IMR-90 (cell line): ENCODE results near the gene CD40LG. TPM values are rescaled to one million over a fixed set of nuclear protein-coding genes. Genes with fewer than 3 reads are reported as not detected.

ENCODE experiments used
- ATAC-seq: fragments of 200-7000 bp; cut with Tn5 transposase; 2 replicates; pipeline ENCODE4 v1.9.1; 2020; ENCODE audit warnings: low read depth, mild to moderate bottlenecking, moderate library complexity
- BruUV-seq: library from RNA; stranded (reverse); fragments of 400-500 nt; replicated peaks from 2 replicates; lab custom pipeline; 2021; lab: Mats Ljungman, UMichigan
- CTCF ChIA-PET: fragments of 300-600 bp; formaldehyde crosslinking; extraction: SDS; loops from one replicate; lab custom pipeline; 2021; ENCODE audit warnings: antibody characterized with exemption; lab: Yijun Ruan, JAX
- POLR2A ChIA-PET: fragments of 300-600 bp; sonication (Branson Sonifier 250); formaldehyde crosslinking; loops from one replicate; lab custom pipeline; 2022; ENCODE audit warnings: antibody characterized with exemption; ENCODE audit not compliant: unreplicated experiment; lab: Charles Lee
- DNase-seq: peaks from one replicate; pipeline ENCODE4 v3.0.0; 2013
- H2AFZ ChIP-seq: replicated peaks from 2 replicates; pipeline ENCODE3; 2013; ENCODE audit warnings: low read length, mild to moderate bottlenecking; ENCODE audit not compliant: poor library complexity
- H2AK5ac ChIP-seq: 2 replicates; pipeline ENCODE4 v1.6.1; 2013; ENCODE audit warnings: low read depth, low read length, inconsistent platforms
- H2AK9ac ChIP-seq: replicated peaks from 2 replicates; pipeline ENCODE3; 2013; ENCODE audit warnings: mild to moderate bottlenecking, low read depth, low read length, moderate library complexity; ENCODE audit not compliant: poor library complexity
- H2BK120ac ChIP-seq: 2 replicates; pipeline ENCODE4 v1.6.1; 2013; ENCODE audit warnings: low read depth, low read length, inconsistent platforms
- H2BK15ac ChIP-seq: 3 replicates; pipeline ENCODE4 v1.6.1; 2013; ENCODE audit warnings: low read depth, low read length, inconsistent platforms
- H2BK20ac ChIP-seq: 2 replicates; pipeline ENCODE4 v1.6.1; 2013; ENCODE audit warnings: low read depth, mild to moderate bottlenecking, inconsistent platforms, low read length, moderate library complexity
- H2BK5ac ChIP-seq: 2 replicates; pipeline ENCODE4 v1.6.1; 2013; ENCODE audit warnings: mild to moderate bottlenecking, low read depth, low read length, inconsistent platforms; ENCODE audit not compliant: poor library complexity, severe bottlenecking
- H3K14ac ChIP-seq: replicated peaks from 2 replicates; pipeline ENCODE4 v1.6.1; 2013; ENCODE audit warnings: low read depth, low read length, inconsistent platforms
- H3K18ac ChIP-seq: 2 replicates; pipeline ENCODE4 v1.6.1; 2013; ENCODE audit warnings: low read depth, low read length, control low read depth
- H3K23ac ChIP-seq: 2 replicates; pipeline ENCODE4 v1.6.1; 2013; ENCODE audit warnings: low read depth, low read length, inconsistent platforms
- H3K27ac ChIP-seq: 2 replicates; pipeline ENCODE4 v1.5.1; 2013; ENCODE audit warnings: mild to moderate bottlenecking, control low read depth, low read length; ENCODE audit not compliant: insufficient read depth
- H3K27me3 ChIP-seq: 2 replicates; pipeline ENCODE4 v1.6.1; 2013; ENCODE audit warnings: low read length; ENCODE audit not compliant: control insufficient read depth, insufficient read depth
- H3K36me3 ChIP-seq: 2 replicates; pipeline ENCODE4 v1.6.1; 2013; ENCODE audit warnings: low read length, mixed read lengths; ENCODE audit not compliant: control insufficient read depth, insufficient read depth
- H3K4ac ChIP-seq: 2 replicates; pipeline ENCODE4 v1.6.1; 2013; ENCODE audit warnings: low read depth, low read length, inconsistent platforms
- H3K4me1 ChIP-seq: 2 replicates; pipeline ENCODE4 v1.6.1; 2013; ENCODE audit warnings: low read length, mixed read lengths; ENCODE audit not compliant: control insufficient read depth, insufficient read depth
- H3K4me2 ChIP-seq: 2 replicates; pipeline ENCODE4 v1.6.1; 2013; ENCODE audit warnings: low read depth, mild to moderate bottlenecking, control low read depth, low read length, moderate library complexity
- H3K4me3 ChIP-seq: 2 replicates; pipeline ENCODE4 v1.5.1; 2013; ENCODE audit warnings: low read depth, mild to moderate bottlenecking, control low read depth, low read length, moderate library complexity; ENCODE audit not compliant: insufficient read depth
- H3K56ac ChIP-seq: 2 replicates; pipeline ENCODE4 v1.6.1; 2013; ENCODE audit warnings: low read length, inconsistent platforms; ENCODE audit not compliant: insufficient read depth; ENCODE audit errors: extremely low read depth
- H3K79me1 ChIP-seq, 2 experiments: 2 replicates each; pipeline ENCODE4 v1.6.1; 2013; ENCODE audit warnings: low read length in 2 of 2, inconsistent platforms in 1 of 2, low read depth in 1 of 2
- H3K9ac ChIP-seq: 2 replicates; pipeline ENCODE4 v1.6.1; 2013; ENCODE audit warnings: low read depth, low read length, control low read depth
- H3K9me1 ChIP-seq: 2 replicates; pipeline ENCODE4 v1.6.1; 2013; ENCODE audit warnings: low read length, inconsistent platforms; ENCODE audit not compliant: insufficient read depth
- H3K9me3 ChIP-seq: 2 replicates; pipeline ENCODE4 v1.6.1; 2013; ENCODE audit warnings: low read length; ENCODE audit not compliant: control insufficient read depth, insufficient read depth
- H4K20me1 ChIP-seq: 2 replicates; pipeline ENCODE4 v1.6.1; 2013; ENCODE audit warnings: low read length, inconsistent platforms; ENCODE audit not compliant: insufficient read depth
- H4K5ac ChIP-seq: 2 replicates; pipeline ENCODE4 v1.6.1; 2013; ENCODE audit warnings: mild to moderate bottlenecking, low read depth, low read length, control low read depth
- H4K8ac ChIP-seq, 2 experiments: 2 replicates each; pipeline ENCODE4 v1.6.1; 2013; ENCODE audit warnings: low read depth in 2 of 2, low read length in 2 of 2, control low read depth in 1 of 2, inconsistent platforms in 1 of 2
- H4K91ac ChIP-seq: 2 replicates; pipeline ENCODE4 v1.6.1; 2013; ENCODE audit warnings: low read depth, low read length, inconsistent platforms; ENCODE audit not compliant: insufficient read depth
- BHLHE40 ChIP-seq: fragments of 150-350 bp; IDR thresholded peaks from 2 replicates; pipeline ENCODE4 v1.6.1; 2016; ENCODE audit warnings: mild to moderate bottlenecking, low read depth, low read length
- CEBPB ChIP-seq: IDR thresholded peaks from 2 replicates; pipeline ENCODE4 v1.6.1; 2012; ENCODE audit warnings: low read depth, low read length, improper control_type of control experiment
- CHD1 ChIP-seq: IDR thresholded peaks from 2 replicates; pipeline ENCODE4 v1.6.1; 2012; ENCODE audit warnings: low read depth, low read length, improper control_type of control experiment
- FOS ChIP-seq: fragments of 150-350 bp; IDR thresholded peaks from 2 replicates; pipeline ENCODE4 v1.6.1; 2016; ENCODE audit warnings: low read depth, low read length
- MAFK ChIP-seq: IDR thresholded peaks from 2 replicates; pipeline ENCODE4 v1.6.1; 2012; ENCODE audit warnings: low read depth, low read length, improper control_type of control experiment
- MAZ ChIP-seq: IDR thresholded peaks from 2 replicates; pipeline ENCODE4 v1.6.1; 2012; ENCODE audit warnings: low read depth, mild to moderate bottlenecking, low read length, improper control_type of control experiment, moderate library complexity, borderline replicate concordance
- MXI1 ChIP-seq: IDR thresholded peaks from 2 replicates; pipeline ENCODE4 v1.6.1; 2012; ENCODE audit warnings: low read depth, mild to moderate bottlenecking, low read length, moderate library complexity, borderline replicate concordance
- NFE2L2 ChIP-seq: fragments of 150-350 bp; IDR thresholded peaks from 2 replicates; pipeline ENCODE4 v1.6.1; 2016; ENCODE audit warnings: low read depth, mild to moderate bottlenecking, low read length
- POLR2A ChIP-seq: IDR thresholded peaks from 2 replicates; pipeline ENCODE4 v1.6.1; 2012; ENCODE audit warnings: mild to moderate bottlenecking, low read depth, low read length
- RAD21 ChIP-seq: IDR thresholded peaks from 2 replicates; pipeline ENCODE4 v1.6.1; 2012; ENCODE audit warnings: low read length, improper control_type of control experiment
- RCOR1 ChIP-seq: IDR thresholded peaks from 2 replicates; pipeline ENCODE4 v1.6.1; 2012; ENCODE audit warnings: mild to moderate bottlenecking, low read length, improper control_type of control experiment; ENCODE audit not compliant: insufficient replicate concordance
- RFX5 ChIP-seq: IDR thresholded peaks from 2 replicates; pipeline ENCODE4 v1.8.0; 2012; ENCODE audit warnings: low read depth, mild to moderate bottlenecking, low read length, moderate library complexity
- SMC3 ChIP-seq: fragments of 150-350 bp; IDR thresholded peaks from 2 replicates; pipeline ENCODE4 v1.6.1; 2016; ENCODE audit warnings: low read depth, mild to moderate bottlenecking, antibody characterized with exemption, low read length, moderate library complexity
- WGBS, 2 experiments: methylation state at CpG; one replicate each; pipeline versions ENCODE4 v1.1.5 to v1.1.7; 2013; ENCODE audit warnings: missing lambda C conversion rate in 2 of 2; ENCODE audit not compliant: insufficient read length in 1 of 2; ENCODE audit errors: extremely low coverage in 2 of 2; 5-methylcytosine and 5-hydroxymethylcytosine counted together
- dilution Hi-C: fragments of 300-500 bp; cut with HindIII; formaldehyde crosslinking; loops from one replicate; pipeline ENCODE4 v1.14.3; 2018; ENCODE audit warnings: low sequenced_read_pairs; ENCODE audit not compliant: unreplicated experiment
- in situ Hi-C: fragments of 300-500 bp; cut with MboI; formaldehyde crosslinking; loops from 3 replicates; pipeline ENCODE4 v1.14.3; 2019; ENCODE audit warnings: low sequenced_read_pairs, inconsistent platforms, mixed read lengths
- intact Hi-C: fragments of 100-400 bp; cut with micrococcal nuclease; formaldehyde crosslinking; loops from 2 replicates; pipeline ENCODE4 v1.10.0; 2022
- polyA plus RNA-seq, 3 experiments: library from polyadenylated mRNA; depleted of rRNA; stranded (reverse); fragments of >200 nt; gene quantifications; 2 replicates each; pipeline ENCODE4 v1.2.3, GENCODE V29; 2012; ENCODE audit warnings: low replicate concordance in 1 of 3
- total RNA-seq: library from RNA; depleted of rRNA; stranded (reverse); fragments of >200 nt; gene quantifications from 2 replicates; pipeline ENCODE4 v1.2.3, GENCODE V29; 2012
- TF ChIP-seq, protein P1 (sequence below): fragments of 150-350 bp; IDR thresholded peaks from 2 replicates; pipeline ENCODE4 v1.6.1; 2016; ENCODE audit warnings: low read depth, mild to moderate bottlenecking, low read length, moderate library complexity, borderline replicate concordance
- TF ChIP-seq, protein P2 (sequence below): fragments of 150-350 bp; IDR thresholded peaks from 2 replicates; pipeline ENCODE4 v1.6.1; 2017; ENCODE audit warnings: mild to moderate bottlenecking, antibody characterized with exemption, low read length, low read depth
- TF ChIP-seq, protein P3 (sequence below): conservative IDR thresholded peaks from 2 replicates; pipeline ENCODE4 v1.5.1; 2012; ENCODE audit warnings: mild to moderate bottlenecking, low read depth, low read length, improper control_type of control experiment

Gene CD40LG
- total and polyA plus RNA-seq, 2 of the 4 experiments (the other 2 are of a cell fraction), result not detected

DNA sequence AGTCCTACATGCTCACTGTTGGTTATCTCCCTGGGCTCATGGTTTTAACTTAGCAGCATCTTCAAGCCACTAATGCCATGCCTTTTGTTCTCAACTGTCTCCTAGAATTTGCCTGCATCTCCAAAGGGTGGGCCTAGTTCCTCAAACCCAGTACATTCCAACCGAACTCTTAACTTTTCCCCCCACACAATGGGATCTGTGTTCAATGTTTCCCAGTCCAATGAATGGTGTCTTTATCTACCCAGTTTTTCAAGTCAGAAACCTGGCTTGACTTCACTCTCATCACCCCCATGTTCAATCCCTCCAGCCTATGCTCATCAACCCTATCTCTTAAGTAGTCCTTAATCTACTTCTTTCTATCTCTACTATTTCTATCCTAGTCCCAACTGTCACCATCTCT lies 12.9 kb downstream of the CD40LG start:
- WGBS, 2 experiments, result no CpG with 5 or more reads among the region's 1 CpG
- no peak overlapping the region for H3K14ac ChIP-seq
- BruUV-seq, result no TSS peak

More for the DNA sequence above, 12.9 kb downstream of the CD40LG start:
- in situ Hi-C loops (no loop called here), intact Hi-C loops (no loop called here), dilution Hi-C loops (no loop called here)
- H2AK9ac ChIP-seq, result no peak overlapping the region
- no peak overlapping the region for H3K9ac ChIP-seq
- no peak overlapping the region for H2BK5ac ChIP-seq
- H3K18ac ChIP-seq, result no peak overlapping the region
- no peak overlapping the region for H2BK20ac ChIP-seq
- TF ChIP-seq MXI1, result no peak
- no peak for TF ChIP-seq NFE2L2
- TF ChIP-seq FOS, result no peak
- TF ChIP-seq, protein P1, sequence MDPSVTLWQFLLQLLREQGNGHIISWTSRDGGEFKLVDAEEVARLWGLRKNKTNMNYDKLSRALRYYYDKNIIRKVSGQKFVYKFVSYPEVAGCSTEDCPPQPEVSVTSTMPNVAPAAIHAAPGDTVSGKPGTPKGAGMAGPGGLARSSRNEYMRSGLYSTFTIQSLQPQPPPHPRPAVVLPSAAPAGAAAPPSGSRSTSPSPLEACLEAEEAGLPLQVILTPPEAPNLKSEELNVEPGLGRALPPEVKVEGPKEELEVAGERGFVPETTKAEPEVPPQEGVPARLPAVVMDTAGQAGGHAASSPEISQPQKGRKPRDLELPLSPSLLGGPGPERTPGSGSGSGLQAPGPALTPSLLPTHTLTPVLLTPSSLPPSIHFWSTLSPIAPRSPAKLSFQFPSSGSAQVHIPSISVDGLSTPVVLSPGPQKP, result no peak
- TF ChIP-seq RAD21, result no peak
- TF ChIP-seq CEBPB, result no peak
- no peak for TF ChIP-seq SMC3
- TF ChIP-seq CHD1, result no peak
- TF ChIP-seq RCOR1, result no peak
- TF ChIP-seq BHLHE40, result no peak
- TF ChIP-seq POLR2A, result no peak
- no peak for TF ChIP-seq MAZ
- TF ChIP-seq, protein P2, sequence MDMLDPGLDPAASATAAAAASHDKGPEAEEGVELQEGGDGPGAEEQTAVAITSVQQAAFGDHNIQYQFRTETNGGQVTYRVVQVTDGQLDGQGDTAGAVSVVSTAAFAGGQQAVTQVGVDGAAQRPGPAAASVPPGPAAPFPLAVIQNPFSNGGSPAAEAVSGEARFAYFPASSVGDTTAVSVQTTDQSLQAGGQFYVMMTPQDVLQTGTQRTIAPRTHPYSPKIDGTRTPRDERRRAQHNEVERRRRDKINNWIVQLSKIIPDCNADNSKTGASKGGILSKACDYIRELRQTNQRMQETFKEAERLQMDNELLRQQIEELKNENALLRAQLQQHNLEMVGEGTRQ, result no peak
- TF ChIP-seq, protein P3, sequence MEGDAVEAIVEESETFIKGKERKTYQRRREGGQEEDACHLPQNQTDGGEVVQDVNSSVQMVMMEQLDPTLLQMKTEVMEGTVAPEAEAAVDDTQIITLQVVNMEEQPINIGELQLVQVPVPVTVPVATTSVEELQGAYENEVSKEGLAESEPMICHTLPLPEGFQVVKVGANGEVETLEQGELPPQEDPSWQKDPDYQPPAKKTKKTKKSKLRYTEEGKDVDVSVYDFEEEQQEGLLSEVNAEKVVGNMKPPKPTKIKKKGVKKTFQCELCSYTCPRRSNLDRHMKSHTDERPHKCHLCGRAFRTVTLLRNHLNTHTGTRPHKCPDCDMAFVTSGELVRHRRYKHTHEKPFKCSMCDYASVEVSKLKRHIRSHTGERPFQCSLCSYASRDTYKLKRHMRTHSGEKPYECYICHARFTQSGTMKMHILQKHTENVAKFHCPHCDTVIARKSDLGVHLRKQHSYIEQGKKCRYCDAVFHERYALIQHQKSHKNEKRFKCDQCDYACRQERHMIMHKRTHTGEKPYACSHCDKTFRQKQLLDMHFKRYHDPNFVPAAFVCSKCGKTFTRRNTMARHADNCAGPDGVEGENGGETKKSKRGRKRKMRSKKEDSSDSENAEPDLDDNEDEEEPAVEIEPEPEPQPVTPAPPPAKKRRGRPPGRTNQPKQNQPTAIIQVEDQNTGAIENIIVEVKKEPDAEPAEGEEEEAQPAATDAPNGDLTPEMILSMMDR, result no peak
- TF ChIP-seq RFX5, result no peak
- no peak for TF ChIP-seq MAFK
- no peak overlapping the region for H3K27ac ChIP-seq
- H4K20me1 ChIP-seq, result no peaks in the 10 kb centered on the region
- H3K23ac ChIP-seq, result no peak overlapping the region
- H3K79me1 ChIP-seq, result no peaks in the 10 kb centered on the region
- ATAC-seq (no peak), DNase-seq (no peak)
- H3K4ac ChIP-seq, result no peak overlapping the region
- H2BK15ac ChIP-seq, result no peak overlapping the region
- no peaks in the 10 kb centered on the region for H3K9me1 ChIP-seq
- ChIA-PET POLR2A (interaction anchor here (0.5 kb wide), 1 partner anchor 68 kb away, joined by 6 read pairs; no protein-coding TSS in a partner anchor), CTCF (no interaction called here)
- H4K8ac ChIP-seq, result no peak overlapping the region
- no peak overlapping the region for H3K4me3 ChIP-seq
- H2AK5ac ChIP-seq, result no peak overlapping the region
- no peak overlapping the region for H2BK120ac ChIP-seq
- H2AFZ ChIP-seq, result no peak overlapping the region
- H3K4me1 ChIP-seq, result no peaks in the 10 kb centered on the region
- H3K36me3 ChIP-seq, result no peaks in the 10 kb centered on the region
- no peak overlapping the region for H3K56ac ChIP-seq
- peaks cover 4% of the 10 kb centered on the region for H3K9me3 ChIP-seq
- H3K27me3 ChIP-seq, result peaks cover 8% of the 10 kb centered on the region
- H4K91ac ChIP-seq, result no peak overlapping the region
- no peak overlapping the region for H3K4me2 ChIP-seq
- H4K5ac ChIP-seq, result no peak overlapping the region
